Glutamatergic neuron (in vitro differentiated cells): ENCODE results near the gene SNAP47. TPM values are rescaled to one million over a fixed set of nuclear protein-coding genes. Genes with fewer than 3 reads are reported as not detected.
"Not testable (repeated sequence)": the region's sequence is repeated elsewhere in the genome, so short reads cannot be mapped to it uniquely, and the experiment has no call there.

Source experiments
- DNase-seq: peaks from one replicate; pipeline ENCODE4 v3.0.0; 2022
- H3K27ac Mint-ChIP-seq: one replicate; pipeline ENCODE4 v1.8.0; 2020; ENCODE audit warnings: mild to moderate bottlenecking, mixed read lengths, inconsistent platforms; ENCODE audit not compliant: unreplicated experiment
- H3K27me3 Mint-ChIP-seq: one replicate; pipeline ENCODE4 v1.8.0; 2020; ENCODE audit warnings: mild to moderate bottlenecking, moderate library complexity, mixed read lengths, inconsistent platforms; ENCODE audit not compliant: unreplicated experiment
- H3K36me3 Mint-ChIP-seq: one replicate; pipeline ENCODE4 v1.8.0; 2020; ENCODE audit warnings: mild to moderate bottlenecking, mixed read lengths, inconsistent platforms; ENCODE audit not compliant: unreplicated experiment
- H3K4me1 Mint-ChIP-seq: one replicate; pipeline ENCODE4 v1.8.0; 2020; ENCODE audit warnings: mild to moderate bottlenecking, low read depth, mixed read lengths, inconsistent platforms; ENCODE audit not compliant: unreplicated experiment
- H3K4me3 Mint-ChIP-seq: one replicate; pipeline ENCODE4 v1.8.0; 2020; ENCODE audit warnings: mild to moderate bottlenecking, mixed read lengths, inconsistent platforms; ENCODE audit not compliant: unreplicated experiment
- H3K9me3 Mint-ChIP-seq: one replicate; pipeline ENCODE4 v1.8.0; 2020; ENCODE audit warnings: mild to moderate bottlenecking, moderate library complexity, mixed read lengths, inconsistent platforms; ENCODE audit not compliant: unreplicated experiment
- long read RNA-seq: library from polyadenylated mRNA; unstranded; transcript quantifications from one replicate; pipeline ENCODE4 v2.0.0, GENCODE V29; 2020; ENCODE audit not compliant: unreplicated experiment
- total RNA-seq: library from RNA; stranded (reverse); fragmentation: NEBNext Ultra II Directional; extraction: Animal tissue kit (Norgen Biotek cat#: 25700); gene quantifications from one replicate; pipeline ENCODE4 v1.2.1, GENCODE V29; 2021; ENCODE audit not compliant: unreplicated experiment
- TF ChIP-seq, protein P1 (sequence below): fragments of 200-600 bp; sonication (generic); IDR thresholded peaks from one replicate; pipeline ENCODE4 v1.5.0; 2021; ENCODE audit not compliant: partially characterized antibody, unreplicated experiment

The SNAP47 gene, protein sequence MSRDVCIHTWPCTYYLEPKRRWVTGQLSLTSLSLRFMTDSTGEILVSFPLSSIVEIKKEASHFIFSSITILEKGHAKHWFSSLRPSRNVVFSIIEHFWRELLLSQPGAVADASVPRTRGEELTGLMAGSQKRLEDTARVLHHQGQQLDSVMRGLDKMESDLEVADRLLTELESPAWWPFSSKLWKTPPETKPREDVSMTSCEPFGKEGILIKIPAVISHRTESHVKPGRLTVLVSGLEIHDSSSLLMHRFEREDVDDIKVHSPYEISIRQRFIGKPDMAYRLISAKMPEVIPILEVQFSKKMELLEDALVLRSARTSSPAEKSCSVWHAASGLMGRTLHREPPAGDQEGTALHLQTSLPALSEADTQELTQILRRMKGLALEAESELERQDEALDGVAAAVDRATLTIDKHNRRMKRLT
- 34.0 TPM for total RNA-seq
- long read RNA-seq, transcript SNAP47-202 (5 exons, 2,362 nt) = major isoform, 23 of 45 reads
- long read RNA-seq, partial matches to known transcripts = 11 of 45 reads
- long read RNA-seq, other reads (novel, unspliced or antisense) = 9 of 45 reads

DNA sequence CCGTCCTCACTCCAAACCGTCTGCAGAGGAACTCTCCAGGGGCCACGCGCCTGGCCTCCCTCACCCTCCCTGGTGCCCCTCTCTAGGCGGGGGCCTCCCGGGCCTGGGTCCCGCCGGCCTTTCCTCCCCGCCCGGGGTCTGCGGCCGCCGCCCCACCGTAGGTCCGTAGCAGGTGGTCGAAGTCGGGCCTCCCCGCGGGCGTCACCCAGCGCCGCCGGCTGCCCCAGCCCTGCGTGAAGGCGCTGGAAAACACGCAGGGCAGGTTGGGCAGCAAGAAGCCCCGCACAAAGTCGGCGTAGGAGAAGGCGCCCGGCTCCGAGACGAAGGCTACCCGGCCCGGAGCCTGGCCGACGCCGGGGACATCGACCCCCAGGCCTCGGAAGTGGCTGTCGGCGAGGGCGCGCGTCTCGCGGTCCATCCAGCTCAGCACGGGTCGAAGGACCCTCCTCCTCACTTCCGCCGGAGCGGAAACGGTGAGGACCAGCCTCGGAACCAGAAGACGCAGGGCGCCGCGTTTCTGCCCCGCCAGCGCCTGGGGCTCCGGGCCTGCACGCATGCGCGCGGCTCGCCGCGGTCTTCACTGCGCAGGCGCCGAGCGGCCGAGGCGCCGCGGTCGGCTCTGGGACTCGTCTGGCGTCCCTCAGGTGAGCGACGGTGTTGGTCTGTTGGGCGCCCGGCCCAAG, at the start of gene SNAP47, which contains the start of gene JMJD4:
TSS of gene SNAP47 (plus strand) at position 580 of the 683 bp plus-strand sequence. CDS start 12,302 bp downstream, outside the sequence.
TSS of gene JMJD4 (minus strand) at position 447 of the 683 bp plus-strand sequence. CDS start at position 418, 29 bp downstream.
- H3K4me3 Mint-ChIP-seq = peak within 1 kb of the TSS; percentile 93
- peaks cover 5% of the 10 kb centered on the region for H3K9me3 Mint-ChIP-seq
- H3K27ac Mint-ChIP-seq = peak within 1 kb of the TSS; percentile 86
- H3K36me3 Mint-ChIP-seq = peaks cover 6% of the 10 kb centered on the region
- peak; percentile 93 for DNase-seq
- TF ChIP-seq, protein P1, sequence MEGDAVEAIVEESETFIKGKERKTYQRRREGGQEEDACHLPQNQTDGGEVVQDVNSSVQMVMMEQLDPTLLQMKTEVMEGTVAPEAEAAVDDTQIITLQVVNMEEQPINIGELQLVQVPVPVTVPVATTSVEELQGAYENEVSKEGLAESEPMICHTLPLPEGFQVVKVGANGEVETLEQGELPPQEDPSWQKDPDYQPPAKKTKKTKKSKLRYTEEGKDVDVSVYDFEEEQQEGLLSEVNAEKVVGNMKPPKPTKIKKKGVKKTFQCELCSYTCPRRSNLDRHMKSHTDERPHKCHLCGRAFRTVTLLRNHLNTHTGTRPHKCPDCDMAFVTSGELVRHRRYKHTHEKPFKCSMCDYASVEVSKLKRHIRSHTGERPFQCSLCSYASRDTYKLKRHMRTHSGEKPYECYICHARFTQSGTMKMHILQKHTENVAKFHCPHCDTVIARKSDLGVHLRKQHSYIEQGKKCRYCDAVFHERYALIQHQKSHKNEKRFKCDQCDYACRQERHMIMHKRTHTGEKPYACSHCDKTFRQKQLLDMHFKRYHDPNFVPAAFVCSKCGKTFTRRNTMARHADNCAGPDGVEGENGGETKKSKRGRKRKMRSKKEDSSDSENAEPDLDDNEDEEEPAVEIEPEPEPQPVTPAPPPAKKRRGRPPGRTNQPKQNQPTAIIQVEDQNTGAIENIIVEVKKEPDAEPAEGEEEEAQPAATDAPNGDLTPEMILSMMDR = no peak
- H3K4me1 Mint-ChIP-seq = peaks cover 8% of the 10 kb centered on the region
- peaks cover 4% of the 10 kb centered on the region for H3K27me3 Mint-ChIP-seq

DNA sequence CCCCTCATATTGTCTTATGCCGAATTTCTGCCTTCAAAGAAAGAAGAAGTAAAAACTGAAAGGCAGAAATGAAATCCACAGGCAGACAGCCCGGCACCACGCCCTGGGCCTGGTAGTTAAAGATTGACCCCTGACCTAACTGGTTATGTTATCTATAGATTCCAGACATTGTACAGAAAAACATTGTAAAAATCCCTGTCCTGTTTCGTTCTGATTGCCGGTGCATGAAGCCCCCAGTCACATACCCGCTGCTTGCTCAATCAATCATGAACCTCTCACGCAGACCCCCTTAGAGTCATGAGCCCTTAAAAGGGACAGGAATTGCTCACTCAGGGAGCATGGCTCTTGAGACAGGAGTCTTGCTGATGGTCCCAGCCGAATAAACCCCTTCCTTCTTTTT, 49.4 kb upstream of the SNAP47 start:
- no peaks in the 10 kb centered on the region for H3K4me1 Mint-ChIP-seq
- DNase-seq = no peak
- no peak overlapping the region for H3K27ac Mint-ChIP-seq
- no peak overlapping the region for H3K4me3 Mint-ChIP-seq
- H3K27me3 Mint-ChIP-seq = no peaks in the 10 kb centered on the region
- H3K36me3 Mint-ChIP-seq = peaks cover 13% of the 10 kb centered on the region
- H3K9me3 Mint-ChIP-seq = peaks cover 2% of the 10 kb centered on the region
- TF ChIP-seq, protein P1 = no peak

DNA sequence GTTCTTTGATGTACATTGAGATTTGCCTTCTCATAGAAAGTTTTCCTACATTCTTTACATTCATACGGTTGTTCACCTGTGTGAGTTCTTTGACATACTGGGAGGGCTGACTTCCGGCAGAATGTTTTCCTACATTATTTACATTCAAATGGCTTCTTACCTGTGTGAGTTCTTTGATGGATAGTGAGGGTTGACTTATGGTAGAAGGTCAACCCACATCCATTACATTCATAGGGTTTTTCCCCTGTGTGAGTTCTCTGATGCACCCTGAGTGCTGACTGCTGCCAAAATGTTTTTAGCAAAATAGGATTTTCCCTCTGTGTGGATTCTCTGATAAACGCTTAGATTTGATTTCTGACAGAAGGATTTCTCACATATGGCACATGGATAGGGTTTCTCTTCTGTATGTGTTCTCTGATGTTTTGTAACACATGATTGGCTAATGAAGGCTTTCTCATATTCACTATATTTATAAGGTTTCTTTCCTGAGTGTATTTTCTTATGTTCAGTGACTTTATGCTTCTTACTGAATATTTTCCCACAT, 37.8 kb upstream of the SNAP47 start:
- H3K27ac Mint-ChIP-seq = no peak overlapping the region
- H3K4me3 Mint-ChIP-seq = no peak overlapping the region
- peaks cover 10% of the 10 kb centered on the region for H3K9me3 Mint-ChIP-seq
- TF ChIP-seq, protein P1 = no peak
- H3K4me1 Mint-ChIP-seq = no peaks in the 10 kb centered on the region
- no peak for DNase-seq
- H3K27me3 Mint-ChIP-seq = peaks cover 1% of the 10 kb centered on the region
- H3K36me3 Mint-ChIP-seq = peaks cover 32% of the 10 kb centered on the region

DNA sequence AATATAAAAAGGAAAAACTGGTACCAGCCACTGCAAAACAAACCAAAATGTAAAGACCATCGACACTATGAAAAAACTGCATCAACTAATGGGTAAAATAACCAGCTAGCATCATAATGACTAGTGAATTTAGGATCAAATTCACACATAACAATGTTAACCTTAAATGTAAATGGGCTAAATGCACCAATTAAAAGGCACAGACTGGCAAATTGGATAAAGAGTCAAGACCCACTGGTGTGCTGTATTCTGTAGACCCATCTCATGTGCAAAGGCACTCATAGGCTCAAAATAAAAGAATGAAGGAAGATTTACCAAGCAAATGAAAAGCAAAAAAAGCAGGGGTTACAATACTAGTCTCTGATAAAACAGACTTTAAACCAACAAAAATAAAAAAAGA, 33.6 kb upstream of the SNAP47 start:
- H3K36me3 Mint-ChIP-seq = peaks cover 32% of the 10 kb centered on the region
- not testable (repeated sequence) for H3K27me3 Mint-ChIP-seq, H3K27ac Mint-ChIP-seq, H3K4me1 Mint-ChIP-seq, H3K4me3 Mint-ChIP-seq, DNase-seq
- H3K9me3 Mint-ChIP-seq = peaks cover 19% of the 10 kb centered on the region

DNA sequence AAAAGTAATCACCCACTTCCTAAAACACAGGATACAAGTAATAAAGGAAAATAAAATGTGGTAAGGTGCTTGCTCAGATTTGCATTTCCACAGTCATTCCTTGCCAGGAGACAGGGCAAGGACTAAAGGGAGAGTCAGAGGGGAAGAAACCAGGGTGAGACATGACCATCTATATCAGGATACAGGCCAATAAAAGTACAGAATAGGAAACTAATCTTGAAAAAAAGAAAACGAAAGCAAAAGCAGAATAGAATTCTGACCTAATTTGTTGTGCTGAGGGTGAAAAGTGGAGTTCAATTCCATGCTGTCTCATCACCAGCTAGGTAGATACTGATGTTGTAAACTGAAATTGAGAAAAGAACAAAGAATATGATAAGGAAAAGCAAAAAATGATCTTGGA, 27.4 kb upstream of the SNAP47 start:
- peaks cover 20% of the 10 kb centered on the region for H3K9me3 Mint-ChIP-seq
- no peak for DNase-seq
- no peak overlapping the region for H3K27ac Mint-ChIP-seq
- no peaks in the 10 kb centered on the region for H3K4me1 Mint-ChIP-seq
- peaks cover 4% of the 10 kb centered on the region for H3K36me3 Mint-ChIP-seq
- H3K27me3 Mint-ChIP-seq = no peaks in the 10 kb centered on the region
- TF ChIP-seq, protein P1 = no peak
- no peak overlapping the region for H3K4me3 Mint-ChIP-seq
